Activated naive CD8-positive, alpha-beta T cell treated with anti-CD3 and anti-CD28 coated beads for 36 hours (primary cell): Measurements from ENCODE around the gene APOBEC3B. TPM values are rescaled to one million over a fixed set of nuclear protein-coding genes. Genes with fewer than 3 reads are reported as not detected.
"Not testable (repeated sequence)": the region's sequence is repeated elsewhere in the genome, so short reads cannot be mapped to it uniquely, and the experiment has no call there.

ENCODE experiments used
- DNase-seq: peaks from one replicate; pipeline ENCODE4 v3.0.0; 2021
- H3K27ac Mint-ChIP-seq: one replicate; pipeline ENCODE4 v1.8.0; 2022; ENCODE audit warnings: mild to moderate bottlenecking, moderate library complexity, mixed read lengths
- H3K27me3 Mint-ChIP-seq: one replicate; pipeline ENCODE4 v1.8.0; 2022; ENCODE audit warnings: mild to moderate bottlenecking, mixed read lengths
- H3K36me3 Mint-ChIP-seq: one replicate; pipeline ENCODE4 v1.8.0; 2021; ENCODE audit warnings: mild to moderate bottlenecking, mixed read lengths
- H3K4me1 Mint-ChIP-seq: one replicate; pipeline ENCODE4 v1.8.0; 2021; ENCODE audit warnings: mixed read lengths
- H3K4me3 Mint-ChIP-seq: one replicate; pipeline ENCODE4 v1.8.0; 2022; ENCODE audit warnings: mild to moderate bottlenecking, moderate library complexity, mixed read lengths
- H3K9me3 Mint-ChIP-seq: one replicate; pipeline ENCODE4 v1.8.0; 2022; ENCODE audit warnings: mixed read lengths
- total RNA-seq, 2 experiments: library from RNA; stranded (reverse); gene quantifications; one replicate each; pipeline ENCODE4 v1.2.3, GENCODE V29; 2021

Gene APOBEC3B
- total RNA-seq, 2 experiments from 2014 or later = 3.4 TPM

GRCh38 chr22:39040538-39041296 is 58.6 kb downstream of the APOBEC3B start, which contains the start of gene APOBEC3F:
APOBEC3F (plus strand) TSS chr22:39040864; CDS start chr22:39040961, 97 bp downstream.
- Mint-ChIP-seq H3K4me3 (peak within 1 kb of the TSS; percentile 93), H3K4me1 (peaks cover 40% of the 10 kb centered on the region), H3K27ac (peak within 1 kb of the TSS; percentile 92)
- H3K9me3 Mint-ChIP-seq, H3K36me3 Mint-ChIP-seq, H3K27me3 Mint-ChIP-seq: not testable (repeated sequence)
- DNase-seq = peak; percentile 86

- Mint-ChIP-seq H3K9me3 (no peaks in the 10 kb centered on the region), H3K27ac (no peak overlapping the region), H3K27me3 (no peaks in the 10 kb centered on the region), H3K4me3 (peak overlapping the region; percentile 93), H3K4me1 (peaks cover 40% of the 10 kb centered on the region), H3K36me3 (peaks cover 11% of the 10 kb centered on the region)
- no peak for DNase-seq
Measured at GRCh38 chr22:39041908-39042307, 59.8 kb downstream of the APOBEC3B start.

Other genes starting within 250 kb of the APOBEC3B start
- gene SUN2, start 226.3 kb upstream of the APOBEC3B start, total RNA-seq = 10 to 100 TPM; 72.3 to 74.2 TPM
- gene DNAL4, start 188.2 kb upstream of the APOBEC3B start, total RNA-seq = 1 to 10 TPM; 6.7 to 7.4 TPM
- under 1 TPM; 0.85 to 0.88 TPM for gene NPTXR, start 138.3 kb upstream of the APOBEC3B start, total RNA-seq
- gene CBX6, start 110.1 kb upstream of the APOBEC3B start, total RNA-seq = 100 to 1,000 TPM; 141 TPM
- gene APOBEC3A, start 24.7 kb upstream of the APOBEC3B start, total RNA-seq = not detected
- 10 to 100 TPM; 61.6 to 63.1 TPM for gene APOBEC3C, start 31.9 kb downstream of the APOBEC3B start, total RNA-seq
- gene APOBEC3D, start 38.8 kb downstream of the APOBEC3B start, total RNA-seq = 10 to 100 TPM; 23.1 to 24.1 TPM
- 10 to 100 TPM; 19.4 to 20.4 TPM for gene APOBEC3F, start 58.5 kb downstream of the APOBEC3B start, total RNA-seq
- 10 to 100 TPM; 44.2 to 44.3 TPM for gene APOBEC3G, start 94.9 kb downstream of the APOBEC3B start, total RNA-seq
- gene APOBEC3H, start 114.9 kb downstream of the APOBEC3B start, total RNA-seq = 1 to 10 TPM; 4.3 to 5.3 TPM
- 10 to 100 TPM; 11.6 to 12.5 TPM for gene CBX7, start 170.3 kb downstream of the APOBEC3B start, total RNA-seq